Endothelial cell (in vitro differentiated cells): ENCODE results near the gene FRMPD4. TPM values are rescaled to one million over a fixed set of nuclear protein-coding genes. Genes with fewer than 3 reads are reported as not detected.

Experiments used
- DNase-seq: peaks from one replicate; pipeline ENCODE4 v3.0.0; 2021; ENCODE audit warnings: low spot score
- H3K27ac Mint-ChIP-seq: one replicate; pipeline ENCODE4 v1.8.0; 2021; ENCODE audit warnings: mixed read lengths, inconsistent platforms; ENCODE audit not compliant: unreplicated experiment
- H3K27me3 Mint-ChIP-seq: one replicate; pipeline ENCODE4 v1.8.0; 2021; ENCODE audit warnings: mild to moderate bottlenecking, moderate library complexity, mixed read lengths, inconsistent platforms; ENCODE audit not compliant: unreplicated experiment
- H3K36me3 Mint-ChIP-seq: one replicate; pipeline ENCODE4 v1.8.0; 2021; ENCODE audit warnings: mild to moderate bottlenecking, low read depth, mixed read lengths, inconsistent platforms; ENCODE audit not compliant: unreplicated experiment
- H3K4me1 Mint-ChIP-seq: one replicate; pipeline ENCODE4 v1.8.0; 2021; ENCODE audit warnings: mild to moderate bottlenecking, mixed read lengths, inconsistent platforms; ENCODE audit not compliant: unreplicated experiment
- H3K4me3 Mint-ChIP-seq: one replicate; pipeline ENCODE4 v1.8.0; 2021; ENCODE audit warnings: mild to moderate bottlenecking, mixed read lengths, inconsistent platforms; ENCODE audit not compliant: unreplicated experiment
- H3K9me3 Mint-ChIP-seq: one replicate; pipeline ENCODE4 v1.8.0; 2021; ENCODE audit warnings: mixed read lengths, inconsistent platforms; ENCODE audit not compliant: unreplicated experiment
- CTCF ChIP-seq: fragments of 200-600 bp; sonication (generic); IDR thresholded peaks from one replicate; pipeline ENCODE4 v1.5.0; 2021; ENCODE audit warnings: antibody characterized with exemption; ENCODE audit not compliant: unreplicated experiment
- total RNA-seq: library from RNA; stranded (reverse); fragmentation: NEBNext Ultra II Directional; extraction: Animal tissue kit (Norgen Biotek cat#: 25700); gene quantifications from one replicate; pipeline ENCODE4 v1.2.1, GENCODE V29; 2021; ENCODE audit not compliant: unreplicated experiment

FRMPD4 gene
- total RNA-seq, 1 donor from 2014 or later = 0.03 TPM

DNA sequence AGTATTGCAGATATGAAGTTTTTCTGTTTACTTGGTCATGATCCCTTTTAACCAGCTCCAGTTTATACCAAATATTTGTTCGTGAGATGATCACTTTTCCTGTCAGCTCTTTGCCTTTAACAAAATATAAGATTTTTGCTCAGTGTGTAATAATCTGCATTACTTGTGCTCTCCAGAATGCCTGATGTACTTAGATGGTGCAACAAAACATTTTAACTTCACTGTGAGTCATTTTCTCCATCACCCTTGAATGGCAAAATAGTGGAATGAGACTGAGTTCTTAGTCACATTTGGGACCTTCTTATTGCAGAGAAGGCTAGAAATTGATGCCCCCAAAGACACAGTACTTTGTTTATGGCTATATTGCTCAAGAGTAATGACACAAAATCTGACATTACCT, 252.0 kb downstream of the FRMPD4 start:
- Mint-ChIP-seq H3K4me3 (no peak overlapping the region), H3K27ac (no peak overlapping the region), H3K4me1 (no peaks in the 10 kb centered on the region), H3K9me3 (no peaks in the 10 kb centered on the region), H3K36me3 (no peaks in the 10 kb centered on the region), H3K27me3 (no peaks in the 10 kb centered on the region)
- no peak for DNase-seq
- TF ChIP-seq CTCF = no peak

GRCh38 chrX:12396584-12396983, 258.3 kb downstream of the FRMPD4 start:
- Mint-ChIP-seq H3K36me3 (no peaks in the 10 kb centered on the region), H3K9me3 (no peaks in the 10 kb centered on the region), H3K4me3 (no peak overlapping the region), H3K4me1 (no peaks in the 10 kb centered on the region), H3K27ac (no peak overlapping the region), H3K27me3 (no peaks in the 10 kb centered on the region)
- DNase-seq = no peak
- TF ChIP-seq CTCF = no peak

DNA sequence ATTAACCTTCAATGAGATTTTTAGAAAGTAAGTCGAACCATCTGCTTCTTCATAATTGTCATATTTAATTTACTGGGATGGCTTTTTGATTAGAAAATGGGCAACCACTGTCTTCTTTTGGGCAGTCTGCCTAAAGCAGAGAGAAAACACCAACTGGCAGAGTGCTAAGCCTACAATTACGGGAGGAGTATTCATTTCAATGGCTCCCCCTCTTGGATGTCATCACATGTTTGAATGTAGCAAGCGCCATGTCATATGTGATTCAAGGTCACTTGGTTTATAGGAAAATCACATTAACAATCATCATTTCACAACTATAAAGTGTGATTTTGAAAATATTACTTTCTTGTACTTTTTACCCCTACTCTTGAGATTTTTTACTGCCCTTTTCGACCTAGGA, 261.9 kb downstream of the FRMPD4 start:
- Mint-ChIP-seq H3K4me3 (no peak overlapping the region), H3K9me3 (no peaks in the 10 kb centered on the region), H3K27me3 (no peaks in the 10 kb centered on the region), H3K27ac (no peak overlapping the region), H3K36me3 (no peaks in the 10 kb centered on the region), H3K4me1 (no peaks in the 10 kb centered on the region)
- no peak for DNase-seq
- TF ChIP-seq CTCF = no peak

- Mint-ChIP-seq H3K27me3 (no peaks in the 10 kb centered on the region), H3K27ac (no peak overlapping the region), H3K4me3 (no peak overlapping the region), H3K4me1 (no peaks in the 10 kb centered on the region), H3K36me3 (no peaks in the 10 kb centered on the region), H3K9me3 (no peaks in the 10 kb centered on the region)
- DNase-seq = no peak
- TF ChIP-seq CTCF = no peak
These were observed 263.0 kb downstream of the FRMPD4 start for GRCh38 chrX:12401252-12401651.

DNA sequence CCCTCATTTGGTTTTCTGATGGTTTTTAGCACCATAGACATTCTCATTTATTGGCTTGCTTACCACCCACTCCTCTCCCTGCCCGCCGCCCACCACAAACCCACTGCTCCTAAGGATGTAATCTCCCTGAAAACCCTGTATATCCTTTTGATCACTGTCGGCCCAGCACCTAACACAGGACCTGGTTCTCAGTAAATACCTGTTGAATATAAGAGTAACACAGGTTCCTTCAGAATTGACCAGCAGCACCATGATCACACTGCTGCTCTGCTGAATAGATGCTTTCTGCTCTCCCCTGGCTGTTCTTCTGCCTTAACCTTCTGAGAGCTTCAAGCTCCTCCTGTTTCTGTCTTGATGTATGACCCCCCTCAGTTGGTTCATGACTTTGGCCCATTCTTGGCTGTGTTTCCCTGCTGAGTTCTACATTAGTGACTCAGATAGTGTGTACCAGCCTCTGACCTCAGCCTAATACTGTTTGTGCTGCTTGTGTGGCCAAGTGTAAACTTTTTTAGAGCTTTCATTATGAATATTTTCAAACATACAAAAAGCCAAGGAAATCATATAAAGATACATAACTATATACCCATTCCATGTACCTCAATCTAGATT, 265.3 kb downstream of the FRMPD4 start:
- H3K27me3 Mint-ChIP-seq = no peaks in the 10 kb centered on the region
- no peaks in the 10 kb centered on the region for H3K4me1 Mint-ChIP-seq
- no peak overlapping the region for H3K27ac Mint-ChIP-seq
- TF ChIP-seq CTCF = no peak
- no peak for DNase-seq
- no peak overlapping the region for H3K4me3 Mint-ChIP-seq
- no peaks in the 10 kb centered on the region for H3K36me3 Mint-ChIP-seq
- H3K9me3 Mint-ChIP-seq = no peaks in the 10 kb centered on the region
